Astrocyte of the hippocampus (primary cell): ENCODE data around the gene BCR.
"Not testable (repeated sequence)": the region's sequence is repeated elsewhere in the genome, so short reads cannot be mapped to it uniquely, and the experiment has no call there.

Source experiments
- DNase-seq: peaks from one replicate; pipeline ENCODE4 v3.0.0; 2011; ENCODE audit warnings: low read depth, low spot score

BCR gene

DNA sequence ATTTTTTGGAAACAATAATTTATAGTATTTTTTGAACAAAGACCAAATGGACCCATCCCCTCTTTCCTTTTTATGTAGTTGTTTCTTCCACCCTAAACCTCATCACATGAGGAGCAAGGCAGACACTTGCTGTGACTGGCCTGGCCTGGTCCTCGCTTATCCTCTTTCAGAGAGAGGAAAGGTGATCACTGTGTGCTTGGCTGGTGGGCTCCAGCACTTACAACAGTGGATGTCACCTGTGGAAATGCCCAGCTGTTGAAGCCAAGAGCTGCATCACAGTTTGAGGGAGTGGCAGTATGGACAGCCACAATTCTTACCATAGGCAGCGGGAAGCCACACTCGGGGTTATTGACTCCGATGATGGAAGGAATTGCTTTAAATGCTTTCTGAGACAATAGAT is 185.7 kb downstream of the BCR start:
- DNase-seq, result no peak

GRCh38 chr22:23367196-23367595 is 186.9 kb downstream of the BCR start:
- DNase-seq, result not testable (repeated sequence)
